Naive thymus-derived CD4-positive, alpha-beta T cell (primary cell): ENCODE results near the gene NEMP1. TPM values are rescaled to one million over a fixed set of nuclear protein-coding genes. Genes with fewer than 3 reads are reported as not detected.

Source experiments
- ATAC-seq: fragments of 150-1000 bp; cut with Tn5 transposase; 2 replicates; pipeline ENCODE4 v1.10.0; 2021; ENCODE audit warnings: mild to moderate bottlenecking, moderate library complexity
- CTCF ChIA-PET: fragments of 350-600 bp; sonication (Branson Sonifier 250); formaldehyde crosslinking; loops from one replicate; lab custom pipeline; 2021; ENCODE audit warnings: antibody characterized with exemption; lab: Charles Lee
- POLR2A ChIA-PET: fragments of 350-600 bp; sonication (Branson Sonifier 250); formaldehyde crosslinking; loops from one replicate; lab custom pipeline; 2021; ENCODE audit warnings: antibody characterized with exemption, inconsistent platforms; lab: Charles Lee
- DNase-seq, 9 donors: peaks; one replicate each; pipeline versions ENCODE4 v3.0.0 to v3.0.0-alpha.2; 2020 to 2022; ENCODE audit warnings: mixed read lengths in 1 of 9
- H3K27ac ChIP-seq: one replicate; pipeline ENCODE4 v1.7.0; 2013; ENCODE audit warnings: mild to moderate bottlenecking, low read depth, low read length, moderate library complexity
- H3K27me3 ChIP-seq, 2 donors: one replicate each; pipeline ENCODE4 v1.7.0; 2013; ENCODE audit warnings: low read length in 2 of 2, mild to moderate bottlenecking in 2 of 2, moderate library complexity in 2 of 2; ENCODE audit not compliant: control insufficient read depth in 2 of 2, insufficient read depth in 2 of 2
- H3K36me3 ChIP-seq, 3 experiments: 1 replicate in 2 of 3; 2 replicates in 1 of 3; pipeline ENCODE4 v1.7.0; 2013; ENCODE audit warnings: low read length in 3 of 3, mild to moderate bottlenecking in 3 of 3, moderate library complexity in 1 of 3; ENCODE audit not compliant: insufficient read depth in 3 of 3, control insufficient read depth in 2 of 3
- H3K4me1 ChIP-seq, 2 donors: one replicate each; pipeline ENCODE4 v1.7.0; 2013; ENCODE audit warnings: low read length in 2 of 2, mild to moderate bottlenecking in 2 of 2, moderate library complexity in 1 of 2; ENCODE audit not compliant: control insufficient read depth in 2 of 2, insufficient read depth in 2 of 2
- H3K4me3 ChIP-seq: 2 replicates; pipeline ENCODE4 v1.7.0; 2013; ENCODE audit warnings: mild to moderate bottlenecking, low read length
- H3K9me3 ChIP-seq, 3 experiments: 1 replicate in 2 of 3; 2 replicates in 1 of 3; pipeline ENCODE4 v1.7.0; 2013; ENCODE audit warnings: low read length in 3 of 3; ENCODE audit not compliant: control insufficient read depth in 2 of 3
- H3K27ac Mint-ChIP-seq, 9 donors: one replicate each; pipeline ENCODE4 v1.8.0; 2020 to 2022; ENCODE audit warnings: mixed read lengths in 9 of 9, mild to moderate bottlenecking in 8 of 9, moderate library complexity in 5 of 9, inconsistent platforms in 2 of 9
- H3K27me3 Mint-ChIP-seq, 5 donors: one replicate each; pipeline ENCODE4 v1.8.0; 2021 to 2022; ENCODE audit warnings: mixed read lengths in 5 of 5, mild to moderate bottlenecking in 1 of 5
- H3K36me3 Mint-ChIP-seq, 5 donors: one replicate each; pipeline ENCODE4 v1.8.0; 2020 to 2022; ENCODE audit warnings: mixed read lengths in 5 of 5, mild to moderate bottlenecking in 3 of 5, inconsistent platforms in 1 of 5
- H3K4me1 Mint-ChIP-seq, 7 donors: one replicate each; pipeline ENCODE4 v1.8.0; 2020 to 2022; ENCODE audit warnings: mixed read lengths in 7 of 7, mild to moderate bottlenecking in 3 of 7, inconsistent platforms in 1 of 7
- H3K4me3 Mint-ChIP-seq, 10 donors: one replicate each; pipeline ENCODE4 v1.8.0; 2020 to 2022; ENCODE audit warnings: mild to moderate bottlenecking in 10 of 10, mixed read lengths in 10 of 10, moderate library complexity in 6 of 10, inconsistent platforms in 2 of 10
- H3K9me3 Mint-ChIP-seq, 11 donors: one replicate each; pipeline ENCODE4 v1.8.0; 2020 to 2022; ENCODE audit warnings: mixed read lengths in 11 of 11, mild to moderate bottlenecking in 4 of 11, inconsistent platforms in 1 of 11, moderate library complexity in 1 of 11
- intact Hi-C, 2 donors: fragments of 100-400 bp; cut with micrococcal nuclease; formaldehyde crosslinking; loops; one replicate each; pipeline ENCODE4 v1.15.1; 2023
- polyA plus RNA-seq, 2 donors: library from polyadenylated mRNA; unstranded; fragments of 300-500 nt; fragmentation: Illumina TruSeq; gene quantifications; one replicate each; pipeline ENCODE4 v1.2.3, GENCODE V29; 2021
- total RNA-seq, 6 experiments: library from RNA in 5 of 6; stranded (reverse) in 5 of 6; gene quantifications; 1 replicate in 5 of 6; 2 replicates in 1 of 6; pipeline ENCODE4 v1.2.3 and lab custom pipeline; 2021 to 2026

NEMP1 gene
- total and polyA plus RNA-seq, 7 experiments from 2014 or later: 2.9 to 47.6 (median 13.6) TPM

DNA sequence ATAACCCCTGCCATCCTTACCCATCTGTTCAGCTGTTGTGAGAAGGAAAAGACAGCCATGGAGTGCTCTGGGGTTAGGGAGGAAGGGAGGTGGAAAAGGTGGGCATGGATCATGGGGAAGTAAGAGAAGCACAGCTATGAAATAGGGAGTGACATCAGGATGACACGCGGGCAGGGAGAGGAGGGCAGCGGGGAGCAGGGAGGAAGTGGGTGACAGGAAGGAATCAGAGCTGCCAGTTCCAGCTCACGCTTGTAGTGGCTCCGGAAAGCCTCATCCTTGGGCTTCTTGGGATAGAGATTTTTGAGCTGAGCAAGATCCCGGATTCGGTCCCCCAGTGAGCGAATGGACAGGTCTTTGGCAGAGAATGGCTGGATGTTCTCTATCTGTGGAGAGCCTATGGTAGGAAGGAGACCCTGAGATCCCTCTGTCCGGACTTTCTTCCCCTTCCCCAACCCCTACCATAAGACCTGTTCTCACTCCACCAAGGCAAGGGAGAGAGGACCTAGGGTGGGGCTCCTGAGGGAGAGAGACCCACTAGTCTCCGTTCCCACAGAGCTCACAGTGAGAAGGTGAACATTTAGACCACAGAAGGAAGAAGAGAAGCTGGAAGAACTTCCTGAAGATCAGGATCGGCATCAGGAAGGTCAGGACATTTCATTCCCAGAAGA, 20.6 kb upstream of the NEMP1 start:
- no peaks in the 10 kb centered on the region for H3K9me3 ChIP-seq
- peaks cover 0 to 1% of the 10 kb centered on the region in 2 donors for H3K4me1 ChIP-seq
- peaks cover 9 to 84% (median 10%) of the 10 kb centered on the region in 3 experiments for H3K36me3 ChIP-seq
- no peak for DNase-seq
- ATAC-seq: no peak
- Mint-ChIP-seq H3K9me3 (no peaks in the 10 kb centered on the region), H3K27me3 (no peaks in the 10 kb centered on the region), H3K27ac (peak overlapping the region; percentile 42 to 83 (median 80)), H3K4me3 (peak overlapping the region in 1 of 10 donors; percentile 42), H3K36me3 (peaks cover 0 to 43% (median 4%) of the 10 kb centered on the region in 5 donors), H3K4me1 (peaks cover 18 to 54% (median 39%) of the 10 kb centered on the region in 7 donors)
- intact Hi-C loops: no loop called here
- H3K27ac ChIP-seq: peak overlapping the region; percentile 34
- ChIA-PET POLR2A (interaction anchor here (1.4 to 17.1 kb wide), 5 partner anchors 5 to 29 kb away, joined by 5 to 401 read pairs (median 21); partner anchors contain the start of genes NAB2, NEMP1 and STAT6), CTCF (interaction anchor here (0.6 to 4.1 kb wide), 6 partner anchors 12 to 204 kb away, joined by 3 to 20 read pairs (median 3); partner anchors contain the start of gene STAT6)
- H3K27me3 ChIP-seq: no peaks in the 10 kb centered on the region
- no peak overlapping the region for H3K4me3 ChIP-seq

DNA sequence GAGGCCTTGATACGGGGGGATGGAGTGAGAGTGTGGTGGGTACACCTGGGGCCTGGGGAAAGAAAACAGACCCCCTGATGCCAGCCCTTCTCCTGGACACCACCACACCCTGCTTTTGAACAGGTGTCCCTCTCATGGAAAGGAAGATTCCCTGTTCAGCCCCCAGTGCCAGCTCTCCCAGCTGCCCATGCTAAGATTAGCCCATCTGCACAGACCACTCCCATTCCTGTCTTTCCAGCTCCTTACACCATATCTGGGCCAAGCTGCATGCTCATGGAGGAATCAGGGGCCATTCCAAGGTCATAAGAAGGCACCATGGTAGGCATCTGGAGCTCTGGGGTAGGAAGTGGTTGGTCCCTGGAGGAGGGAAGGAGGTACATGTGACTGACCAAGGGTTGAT, 20.0 kb upstream of the NEMP1 start:
- intact Hi-C loops: no loop called here
- H3K9me3 Mint-ChIP-seq: no peaks in the 10 kb centered on the region
- peak overlapping the region; percentile 15 for H3K27ac ChIP-seq
- no peaks in the 10 kb centered on the region for H3K9me3 ChIP-seq
- CTCF ChIA-PET: interaction anchor here (0.6 to 4.1 kb wide), 3 partner anchors 13 to 120 kb away, joined by 4 to 20 read pairs (median 17); partner anchors contain the start of gene STAT6
- no peak overlapping the region for H3K4me3 ChIP-seq
- H3K4me3 Mint-ChIP-seq: no peak overlapping the region
- H3K36me3 ChIP-seq: peaks cover 6 to 78% (median 9%) of the 10 kb centered on the region in 3 experiments
- POLR2A ChIA-PET: interaction anchor here (1.4 to 17.1 kb wide), 6 partner anchors 4 to 28 kb away, joined by 4 to 401 read pairs (median 15); partner anchors contain the start of genes NAB2, NEMP1 and STAT6
- H3K27me3 ChIP-seq: no peaks in the 10 kb centered on the region
- H3K27me3 Mint-ChIP-seq: no peaks in the 10 kb centered on the region
- ATAC-seq (no peak), DNase-seq (no peak)
- peaks cover 18 to 55% (median 39%) of the 10 kb centered on the region in 7 donors for H3K4me1 Mint-ChIP-seq
- H3K27ac Mint-ChIP-seq: peak overlapping the region in 7 of 9 donors; percentile 43 to 83 (median 78)
- H3K36me3 Mint-ChIP-seq: peaks cover 0 to 38% (median 0%) of the 10 kb centered on the region in 5 donors
- H3K4me1 ChIP-seq: peaks cover 3 to 8% of the 10 kb centered on the region in 2 donors

DNA sequence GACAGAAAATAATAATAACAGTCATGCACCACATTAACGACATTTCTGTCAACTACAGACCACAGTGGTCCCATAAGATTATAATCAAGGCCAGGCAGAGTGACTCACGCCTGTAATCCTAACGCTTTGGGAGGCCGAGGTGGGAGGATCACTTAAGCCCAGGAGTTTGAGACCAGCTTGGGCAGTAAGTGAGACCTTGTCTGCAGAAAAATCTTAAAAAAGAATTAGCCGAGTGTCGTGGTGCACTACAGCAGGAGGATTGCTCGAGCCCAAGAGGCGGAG, 18.9 kb upstream of the NEMP1 start:
- peak overlapping the region in 3 of 9 donors; percentile 61 to 77 (median 66) for H3K27ac Mint-ChIP-seq

DNA sequence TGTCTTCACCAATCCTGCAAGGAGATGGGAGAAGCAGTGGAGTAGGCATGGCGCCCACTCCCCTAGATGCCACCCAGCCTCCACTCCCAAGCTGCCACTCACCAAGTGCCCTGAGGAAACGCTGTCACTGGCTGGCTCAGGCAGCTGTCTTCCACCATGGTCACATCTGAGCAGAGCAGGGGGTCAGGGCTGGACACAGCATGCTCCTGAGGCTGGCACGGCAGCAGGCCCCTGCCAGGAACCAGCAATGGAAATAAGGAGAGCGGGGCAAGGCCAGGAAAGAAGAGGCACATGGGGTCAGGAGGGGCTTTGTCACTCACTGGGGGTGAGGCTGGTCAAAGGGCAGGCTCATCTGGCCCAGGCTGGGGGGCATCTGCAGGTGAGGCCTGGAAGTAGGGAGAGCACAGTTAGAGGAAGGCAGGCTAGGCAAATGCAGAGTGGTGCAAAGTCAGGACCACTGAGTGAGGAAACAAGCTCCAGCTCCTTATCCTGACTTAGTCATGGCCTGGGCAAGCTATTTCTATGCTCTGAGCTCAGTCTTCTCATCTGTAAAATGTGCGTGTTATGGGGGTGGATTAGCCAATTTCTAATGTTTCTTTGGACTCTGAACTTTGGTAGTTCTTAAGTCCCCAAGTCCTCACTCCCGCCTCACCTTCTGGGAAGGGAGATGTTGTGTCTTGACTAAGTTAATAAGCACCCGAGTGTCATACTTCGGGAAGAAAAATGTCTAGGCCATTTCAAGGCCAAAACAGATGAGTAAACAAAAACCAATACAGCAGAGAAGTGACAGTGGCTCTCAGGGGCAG, 18.4 kb upstream of the NEMP1 start:
- CTCF ChIA-PET: interaction anchor here (1.1 to 4.1 kb wide), 3 partner anchors 15 to 106 kb away, joined by 3 to 20 read pairs (median 17); partner anchors contain the start of gene STAT6
- Histone ChIP-seq H3K36me3 (peaks cover 6 to 76% (median 9%) of the 10 kb centered on the region in 3 experiments), H3K27me3 (no peaks in the 10 kb centered on the region), H3K9me3 (no peaks in the 10 kb centered on the region), H3K4me3 (no peak overlapping the region), H3K27ac (peak overlapping the region; percentile 83), H3K4me1 (peaks cover 7 to 24% of the 10 kb centered on the region in 2 donors)
- DNase-seq (no peak), ATAC-seq (no peak)
- Mint-ChIP-seq H3K4me3 (no peak overlapping the region), H3K36me3 (peaks cover 0 to 36% (median 0%) of the 10 kb centered on the region in 5 donors), H3K27ac (peak overlapping the region in 7 of 9 donors; percentile 48 to 77 (median 65)), H3K27me3 (no peaks in the 10 kb centered on the region), H3K9me3 (no peaks in the 10 kb centered on the region), H3K4me1 (peaks cover 27 to 60% (median 46%) of the 10 kb centered on the region in 7 donors)
- POLR2A ChIA-PET: interaction anchor here (1.0 to 17.1 kb wide), 6 partner anchors 2 to 27 kb away, joined by 4 to 401 read pairs (median 18); partner anchors contain the start of genes NAB2, NEMP1 and STAT6
- intact Hi-C loops: no loop called here

More for the DNA sequence above, 18.9 kb upstream of the NEMP1 start:
- CTCF ChIA-PET: interaction anchor here (3.3 to 4.1 kb wide), 2 partner anchors 14 to 29 kb away, joined by 17 to 20 read pairs; partner anchors contain the start of gene STAT6
- Mint-ChIP-seq H3K36me3 (peaks cover 0 to 38% (median 0%) of the 10 kb centered on the region in 5 donors), H3K4me1 (peaks cover 28 to 60% (median 46%) of the 10 kb centered on the region in 7 donors), H3K4me3 (no peak overlapping the region), H3K9me3 (no peaks in the 10 kb centered on the region), H3K27me3 (no peaks in the 10 kb centered on the region)
- Histone ChIP-seq H3K4me1 (peaks cover 7 to 18% of the 10 kb centered on the region in 2 donors), H3K4me3 (no peak overlapping the region), H3K27me3 (no peaks in the 10 kb centered on the region), H3K9me3 (no peaks in the 10 kb centered on the region), H3K36me3 (peaks cover 6 to 76% (median 9%) of the 10 kb centered on the region in 3 experiments), H3K27ac (peak overlapping the region; percentile 36)
- intact Hi-C loops: no loop called here
- no peak for DNase-seq
- POLR2A ChIA-PET: interaction anchor here (0.6 to 17.1 kb wide), 6 partner anchors 3 to 421 kb away, joined by 3 to 401 read pairs (median 18); partner anchors contain the start of genes NAB2, NEMP1 and STAT6
- no peak for ATAC-seq

DNA sequence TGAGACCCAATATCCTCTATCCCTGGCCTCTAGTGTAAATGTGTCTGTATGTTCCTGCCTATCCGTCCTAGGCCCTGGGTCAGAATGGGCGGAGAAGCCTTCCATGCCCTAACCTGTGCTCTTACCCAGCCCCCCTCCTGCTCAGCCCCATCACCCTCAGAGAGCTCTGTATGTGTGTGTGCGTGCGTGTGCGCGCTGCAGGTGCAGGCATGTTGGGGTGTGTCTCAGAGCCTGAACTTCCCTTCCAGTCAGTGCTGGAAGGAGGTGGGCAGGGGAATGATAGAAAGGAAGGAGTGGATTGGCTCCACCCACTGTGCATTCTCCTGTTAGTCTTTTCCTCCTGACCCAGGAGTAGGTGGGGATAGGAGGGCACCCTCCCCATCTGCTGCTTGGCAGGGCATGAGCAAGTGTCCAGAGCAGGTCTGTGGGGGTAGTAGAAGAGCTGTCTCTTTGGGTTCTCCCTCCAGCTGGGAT, 17.5 kb upstream of the NEMP1 start:
- Mint-ChIP-seq H3K27me3 (no peaks in the 10 kb centered on the region), H3K4me3 (peak overlapping the region in 1 of 10 donors; percentile 11), H3K36me3 (peaks cover 0 to 37% (median 0%) of the 10 kb centered on the region in 5 donors), H3K4me1 (peaks cover 33 to 62% (median 51%) of the 10 kb centered on the region in 7 donors), H3K9me3 (no peaks in the 10 kb centered on the region), H3K27ac (peak overlapping the region in 8 of 9 donors; percentile 47 to 94 (median 64))
- DNase-seq: no peak
- H3K27ac ChIP-seq: peak overlapping the region; percentile 83
- no peak for ATAC-seq
- peaks cover 7 to 32% of the 10 kb centered on the region in 2 donors for H3K4me1 ChIP-seq
- peaks cover 6 to 82% (median 15%) of the 10 kb centered on the region in 3 experiments for H3K36me3 ChIP-seq
- no peaks in the 10 kb centered on the region for H3K27me3 ChIP-seq
- no peak overlapping the region for H3K4me3 ChIP-seq
- H3K9me3 ChIP-seq: no peaks in the 10 kb centered on the region
- ChIA-PET CTCF (interaction anchor here (1.0 to 4.1 kb wide), 4 partner anchors 15 to 105 kb away, joined by 3 to 20 read pairs (median 10); partner anchors contain the start of gene STAT6), POLR2A (interaction anchor here (1.0 to 17.0 kb wide), 3 partner anchors 9 to 17 kb away, joined by 5 to 401 read pairs (median 16); partner anchors contain the start of genes NEMP1 and STAT6)
- intact Hi-C loops: no loop called here
